IPS-18c (cell line): Measurements from ENCODE around the gene LPCAT1.

Experiments used
- H3K4me3 ChIP-seq: 2 replicates; pipeline ENCODE4 v1.7.0; 2013; ENCODE audit warnings: low read depth, mild to moderate bottlenecking, low read length, moderate library complexity; ENCODE audit not compliant: insufficient read depth
- H3K9me3 ChIP-seq: one replicate; pipeline ENCODE4 v1.6.1; 2013; ENCODE audit warnings: mild to moderate bottlenecking, low read length, moderate library complexity; ENCODE audit not compliant: control insufficient read depth, insufficient read depth

Gene LPCAT1

DNA sequence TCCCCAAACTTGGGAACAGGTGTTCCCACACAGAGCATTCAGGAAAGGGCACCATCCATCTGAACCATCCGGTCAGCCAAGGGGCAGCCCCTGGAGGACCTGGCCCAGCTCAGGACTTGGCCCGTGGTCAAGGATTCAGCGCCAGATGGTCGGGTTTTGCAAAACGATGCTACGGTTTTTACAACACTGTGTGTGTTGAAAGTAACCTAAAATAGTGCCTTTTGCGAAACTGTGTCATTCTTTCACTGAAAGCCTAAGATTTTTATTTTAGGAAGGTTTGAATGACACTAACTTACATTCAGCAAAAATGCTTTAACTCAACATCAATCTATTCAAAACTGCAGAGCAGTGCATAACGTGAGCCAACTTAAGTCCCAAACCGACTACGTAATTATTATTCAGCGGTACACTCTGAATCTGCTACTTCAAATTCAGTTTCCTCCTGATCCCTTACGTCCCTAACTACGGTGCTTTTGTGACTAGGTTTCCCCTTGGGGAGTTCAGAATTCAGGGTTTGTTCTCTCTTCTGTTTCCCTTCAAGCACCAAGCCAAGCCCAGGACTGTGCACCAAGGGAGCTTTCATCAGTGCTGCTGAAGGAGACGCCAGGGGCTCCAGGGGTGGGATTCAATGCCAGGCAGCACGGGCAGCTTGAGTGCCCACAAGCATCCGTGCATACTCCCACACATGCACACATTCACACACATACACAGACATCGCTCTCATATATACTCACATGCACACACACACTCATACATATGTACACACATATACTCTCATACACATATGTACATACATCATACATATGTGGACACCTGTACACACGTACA is 25.8 kb downstream of the LPCAT1 start:
- H3K4me3 ChIP-seq, result no peak overlapping the region
- no peaks in the 10 kb centered on the region for H3K9me3 ChIP-seq

- Histone ChIP-seq H3K9me3 (no peaks in the 10 kb centered on the region), H3K4me3 (no peak overlapping the region)
Observed at GRCh38 chr5:1497242-1497777, 26.4 kb downstream of the LPCAT1 start.

- Histone ChIP-seq H3K9me3 (no peaks in the 10 kb centered on the region), H3K4me3 (no peak overlapping the region)
Observed at GRCh38 chr5:1495525-1495897, 28.2 kb downstream of the LPCAT1 start.

DNA sequence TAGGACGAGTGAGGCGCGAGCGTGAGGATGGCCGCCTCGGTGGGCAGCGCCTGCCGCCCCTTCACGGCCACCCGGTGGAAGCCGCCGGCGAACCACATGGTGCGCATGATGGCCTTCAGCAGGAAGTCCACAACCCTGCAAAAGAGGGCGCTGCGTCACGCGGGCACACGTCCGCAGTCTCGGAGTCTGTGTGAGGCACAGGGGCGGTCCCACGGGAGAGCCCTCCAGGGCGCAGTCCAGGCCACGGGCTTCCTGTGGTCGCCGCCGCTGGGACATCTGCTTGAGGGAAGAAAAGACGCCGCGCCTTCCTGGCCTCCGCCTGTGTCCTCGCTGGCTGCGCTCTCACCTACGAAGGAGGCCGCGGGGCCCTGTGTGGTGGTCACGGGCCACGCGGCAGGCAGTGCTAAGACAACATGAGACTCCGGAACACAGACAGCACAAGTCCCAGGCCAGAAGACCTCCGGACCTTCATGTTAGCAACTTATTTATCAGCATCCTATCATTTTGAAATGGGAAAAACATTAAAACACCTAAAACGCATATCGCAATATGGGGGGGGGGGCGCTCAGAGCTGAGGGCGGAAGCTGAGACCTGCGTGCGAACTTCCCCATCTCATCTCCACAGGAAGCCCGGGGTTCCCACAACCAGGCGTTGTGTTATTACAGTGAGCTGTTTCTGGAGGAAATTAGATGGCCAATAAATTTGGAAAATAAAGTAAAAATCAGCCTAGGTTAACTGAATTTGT is 28.8 kb downstream of the LPCAT1 start:
- Histone ChIP-seq H3K4me3 (no peak overlapping the region), H3K9me3 (no peaks in the 10 kb centered on the region)

DNA sequence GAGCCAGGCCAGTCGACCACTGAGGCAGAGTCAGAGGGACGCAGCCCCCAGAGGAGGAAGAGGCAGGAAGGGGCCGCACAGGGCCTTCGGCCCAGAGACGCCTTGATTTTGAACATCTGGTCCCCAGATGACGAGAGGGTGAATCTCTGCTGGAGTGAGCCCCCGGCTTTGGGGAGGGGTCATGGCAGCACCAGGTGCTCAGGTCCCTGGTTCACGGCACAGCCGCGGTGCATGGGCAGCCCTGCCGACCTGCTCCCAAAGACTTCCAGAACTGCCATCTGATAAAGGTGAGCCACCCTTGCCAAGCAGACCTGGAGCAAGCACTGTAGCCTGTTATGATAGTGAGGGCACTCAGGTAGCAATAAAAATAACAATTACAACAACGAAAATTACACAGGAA is 29.8 kb downstream of the LPCAT1 start:
- H3K4me3 ChIP-seq, result no peak overlapping the region

DNA sequence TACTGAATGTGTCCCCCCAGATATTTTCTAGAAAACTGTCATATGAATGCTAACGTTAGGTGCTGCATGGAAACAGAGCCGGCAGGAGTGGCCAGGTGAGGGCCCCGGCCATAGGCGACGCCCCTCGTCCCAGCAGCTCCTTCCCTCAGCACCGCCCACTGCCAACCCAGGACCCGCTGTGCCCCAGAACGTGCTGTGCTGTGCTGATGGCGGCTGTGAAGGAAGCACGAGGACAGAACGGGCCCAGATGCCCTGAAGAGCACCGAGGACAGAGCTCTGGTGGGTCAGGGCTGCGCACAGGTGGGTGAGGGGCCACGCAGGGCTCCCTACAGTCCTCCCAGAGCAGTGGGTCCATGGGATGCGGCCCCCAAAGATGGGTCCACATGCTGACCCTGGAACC is 30.3 kb downstream of the LPCAT1 start:
- no peak overlapping the region for H3K4me3 ChIP-seq

More for the DNA sequence above, 29.8 kb downstream of the LPCAT1 start:
- no peaks in the 10 kb centered on the region for H3K9me3 ChIP-seq

DNA sequence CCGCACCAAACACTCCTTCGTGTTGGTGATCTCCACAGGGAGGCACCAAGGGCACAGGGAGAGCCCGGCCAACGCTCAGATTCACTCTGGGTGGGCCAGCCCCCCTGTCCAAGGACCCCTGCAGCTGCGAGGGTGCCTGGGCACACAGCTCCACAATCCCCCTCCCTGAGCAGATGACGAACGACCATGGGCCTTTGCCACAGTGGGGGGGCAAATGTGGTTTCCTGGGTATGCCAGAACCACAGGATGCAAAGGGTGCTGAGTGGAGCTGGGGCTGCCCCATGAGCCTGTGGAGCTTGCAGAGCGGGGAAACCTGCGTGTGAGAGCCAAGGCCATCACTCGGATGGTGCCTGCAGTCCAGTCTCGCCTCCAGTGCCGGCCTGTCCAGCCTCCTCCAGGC is 31.0 kb downstream of the LPCAT1 start:
- Histone ChIP-seq H3K4me3 (no peak overlapping the region), H3K9me3 (no peaks in the 10 kb centered on the region)

More for the DNA sequence above, 30.3 kb downstream of the LPCAT1 start:
- H3K9me3 ChIP-seq, result no peaks in the 10 kb centered on the region

DNA sequence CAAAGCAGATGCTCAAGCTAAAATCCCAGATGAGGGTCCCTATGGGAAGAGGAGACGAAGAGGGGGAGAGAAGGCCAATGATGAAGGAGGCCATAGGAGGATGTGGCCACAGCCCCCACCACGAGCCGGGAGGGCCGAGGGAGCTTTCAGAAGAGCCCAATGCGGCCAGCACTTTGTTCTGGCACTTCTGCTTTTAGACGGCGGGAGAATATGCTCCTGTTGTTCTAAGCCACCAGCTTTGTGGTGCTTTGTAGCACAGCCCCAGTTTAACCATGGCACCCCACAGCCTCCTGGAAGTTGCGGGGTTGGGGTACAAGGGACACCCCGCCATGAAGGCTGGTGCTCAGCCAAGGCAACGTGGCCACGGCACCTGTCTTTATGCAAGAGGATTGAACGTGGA is 33.4 kb downstream of the LPCAT1 start:
- no peak overlapping the region for H3K4me3 ChIP-seq
- H3K9me3 ChIP-seq, result no peaks in the 10 kb centered on the region

DNA sequence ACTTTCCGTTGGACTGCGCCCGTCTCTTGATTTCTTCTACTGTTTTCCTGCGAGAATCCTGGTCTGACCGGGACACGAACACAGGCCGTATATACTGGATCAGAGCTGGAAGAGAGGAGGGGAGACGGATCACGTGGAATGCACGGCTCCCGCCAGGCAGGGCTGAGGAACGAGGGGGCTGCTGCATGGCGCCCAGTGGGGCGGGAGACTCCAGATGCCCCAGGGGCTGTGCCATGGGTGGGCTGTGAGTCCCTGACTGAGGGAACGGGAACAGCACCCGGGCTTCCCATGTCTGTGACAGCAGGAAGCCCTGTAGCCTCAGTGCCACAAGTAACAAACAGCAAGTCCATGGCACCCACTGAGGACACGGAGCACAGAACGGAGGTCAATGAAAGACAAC is 34.0 kb downstream of the LPCAT1 start:
- H3K4me3 ChIP-seq, result no peak overlapping the region
- no peaks in the 10 kb centered on the region for H3K9me3 ChIP-seq

- no peak overlapping the region for H3K4me3 ChIP-seq
- no peaks in the 10 kb centered on the region for H3K9me3 ChIP-seq
Observed at GRCh38 chr5:1488882-1489680, 34.7 kb downstream of the LPCAT1 start.

DNA sequence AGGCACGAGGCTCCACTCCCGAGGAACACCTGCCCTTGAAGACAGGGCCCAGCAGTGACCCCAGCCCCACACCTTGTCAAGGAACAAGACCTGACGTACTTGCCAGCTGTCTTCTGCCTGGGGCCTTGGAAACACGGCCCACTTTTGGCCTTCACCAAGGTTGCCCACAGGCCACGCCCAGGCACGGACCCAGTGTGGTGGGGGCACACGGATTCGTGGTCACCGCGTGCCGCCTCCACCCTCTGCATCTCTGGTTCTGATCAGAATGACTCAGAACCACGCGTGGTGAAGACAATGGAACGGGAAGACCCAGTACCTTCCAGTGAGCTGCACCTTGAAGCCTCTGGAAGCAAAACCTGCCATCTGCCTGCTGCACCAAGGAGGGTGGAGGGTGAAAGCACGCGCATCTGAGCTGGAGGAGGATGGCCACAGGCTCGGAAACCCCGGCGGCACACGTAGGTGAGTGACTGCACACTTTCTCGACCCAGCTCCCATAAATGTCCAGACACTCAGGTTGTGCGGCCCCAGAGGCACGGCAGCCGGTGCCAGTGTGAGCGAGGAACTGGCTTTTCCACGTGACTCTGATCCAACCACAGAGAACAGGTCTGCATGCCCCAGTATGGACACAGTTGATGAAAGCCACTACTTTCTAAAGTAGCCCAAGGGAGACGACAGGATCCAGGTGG is 36.5 kb downstream of the LPCAT1 start:
- H3K4me3 ChIP-seq, result no peak overlapping the region
- no peaks in the 10 kb centered on the region for H3K9me3 ChIP-seq

- Histone ChIP-seq H3K9me3 (no peaks in the 10 kb centered on the region), H3K4me3 (no peak overlapping the region)
Observed at GRCh38 chr5:1486271-1486670, 37.5 kb downstream of the LPCAT1 start.

DNA sequence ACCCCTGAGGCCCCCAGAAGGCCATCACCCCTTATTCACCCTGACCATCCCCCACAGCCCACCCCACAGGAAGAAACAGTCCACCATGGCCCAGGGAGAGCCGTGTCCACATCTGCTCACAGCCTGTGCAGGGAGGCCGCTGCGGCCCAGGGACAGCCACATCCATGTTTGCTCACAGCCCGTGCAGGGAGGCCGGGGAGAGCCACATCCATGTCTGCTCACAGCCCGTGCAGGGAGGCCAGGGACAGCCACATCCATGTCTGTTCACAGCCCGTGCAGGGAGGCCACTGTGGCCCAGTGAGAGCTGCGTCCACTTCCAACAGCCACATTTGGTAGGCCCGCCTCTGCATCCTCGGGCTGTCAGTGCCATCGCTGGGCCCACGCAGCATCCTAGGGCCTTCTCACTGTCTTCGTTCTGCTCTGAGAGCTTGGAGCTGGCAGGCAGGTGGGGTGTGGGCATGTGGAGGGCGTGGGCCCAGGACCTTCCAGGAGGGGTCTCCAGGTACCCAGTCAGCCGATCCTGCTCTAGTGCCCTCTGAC is 38.1 kb downstream of the LPCAT1 start:
- no peaks in the 10 kb centered on the region for H3K9me3 ChIP-seq
- no peak overlapping the region for H3K4me3 ChIP-seq

GRCh38 chr5:1484730-1485578 is 38.8 kb downstream of the LPCAT1 start:
- H3K9me3 ChIP-seq, result no peaks in the 10 kb centered on the region
- H3K4me3 ChIP-seq, result no peak overlapping the region

DNA sequence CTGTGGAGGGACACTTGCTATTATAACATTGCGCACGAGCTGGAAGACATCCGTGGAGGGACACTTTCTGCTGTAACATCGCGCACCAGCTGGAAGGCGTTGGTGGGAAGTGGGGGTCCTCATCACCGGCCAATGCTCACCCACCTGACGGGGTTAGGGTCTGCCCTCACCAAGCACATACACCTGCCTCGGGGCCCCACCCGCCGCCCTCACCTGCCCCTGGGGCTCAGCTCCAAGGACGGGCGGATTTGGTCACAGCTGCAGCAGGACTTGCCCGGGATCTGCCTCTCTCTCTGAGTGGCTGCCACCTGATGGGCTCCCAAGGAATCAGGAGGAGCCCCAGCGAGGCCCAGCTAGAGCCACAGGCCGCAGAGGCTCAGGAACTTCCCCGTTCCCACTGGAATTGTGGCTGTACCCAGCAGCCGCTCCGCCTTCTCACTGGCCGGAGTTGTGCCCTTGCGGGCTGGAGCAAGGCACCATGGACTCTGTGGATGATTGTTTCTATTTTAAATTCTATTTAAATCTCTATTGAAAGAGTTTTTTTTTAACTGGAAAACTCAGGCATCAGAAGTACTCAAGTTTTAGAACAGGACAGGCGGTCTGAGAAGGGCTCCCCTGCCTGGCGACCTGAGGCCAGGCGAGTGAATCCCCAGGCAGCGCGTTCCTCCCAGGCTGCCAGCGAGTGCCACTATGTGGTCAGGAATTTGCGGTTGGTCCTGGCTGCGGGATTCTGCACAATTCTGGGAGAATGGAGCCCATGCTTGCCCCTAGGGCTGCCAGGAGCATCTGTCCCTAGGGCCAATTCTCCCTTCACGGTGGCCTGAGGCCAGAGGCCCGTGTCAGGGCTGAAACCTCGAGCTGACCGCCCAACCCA is 39.7 kb downstream of the LPCAT1 start:
- H3K4me3 ChIP-seq, result no peak overlapping the region
- no peaks in the 10 kb centered on the region for H3K9me3 ChIP-seq
